Activated CD4-positive, alpha-beta T cell treated with anti-CD3 and anti-CD28 coated beads, Interleukin-2, amount 10 ng/mL, durations not matched to agents 24 days and 14 days (primary cell): ENCODE data around the gene C17orf78. TPM values are rescaled to one million over a fixed set of nuclear protein-coding genes. Genes with fewer than 3 reads are reported as not detected.

ENCODE experiments used
- DNase-seq: peaks from one replicate; pipeline ENCODE4 v3.0.0; 2022
- H3K27ac Mint-ChIP-seq: one replicate; pipeline ENCODE4 v1.8.0; 2022; ENCODE audit warnings: mild to moderate bottlenecking, mixed read lengths
- H3K27me3 Mint-ChIP-seq: one replicate; pipeline ENCODE4 v1.8.0; 2022; ENCODE audit warnings: mixed read lengths
- H3K36me3 Mint-ChIP-seq: one replicate; pipeline ENCODE4 v1.8.0; 2022; ENCODE audit warnings: low read depth, mild to moderate bottlenecking, mixed read lengths
- H3K4me1 Mint-ChIP-seq: one replicate; pipeline ENCODE4 v1.8.0; 2021; ENCODE audit warnings: mixed read lengths
- H3K4me3 Mint-ChIP-seq: one replicate; pipeline ENCODE4 v1.8.0; 2022; ENCODE audit warnings: mild to moderate bottlenecking, moderate library complexity, mixed read lengths
- H3K9me3 Mint-ChIP-seq: one replicate; pipeline ENCODE4 v1.8.0; 2021; ENCODE audit warnings: mixed read lengths
- intact Hi-C: fragments of 100-400 bp; cut with micrococcal nuclease; formaldehyde crosslinking; loops from one replicate; pipeline ENCODE4 v1.15.1; 2023
- total RNA-seq: library from RNA; stranded (reverse); gene quantifications from 2 replicates; pipeline ENCODE4 v1.2.3, GENCODE V29; 2022

The C17orf78 gene
- total RNA-seq, 1 donor from 2014 or later = not detected

DNA sequence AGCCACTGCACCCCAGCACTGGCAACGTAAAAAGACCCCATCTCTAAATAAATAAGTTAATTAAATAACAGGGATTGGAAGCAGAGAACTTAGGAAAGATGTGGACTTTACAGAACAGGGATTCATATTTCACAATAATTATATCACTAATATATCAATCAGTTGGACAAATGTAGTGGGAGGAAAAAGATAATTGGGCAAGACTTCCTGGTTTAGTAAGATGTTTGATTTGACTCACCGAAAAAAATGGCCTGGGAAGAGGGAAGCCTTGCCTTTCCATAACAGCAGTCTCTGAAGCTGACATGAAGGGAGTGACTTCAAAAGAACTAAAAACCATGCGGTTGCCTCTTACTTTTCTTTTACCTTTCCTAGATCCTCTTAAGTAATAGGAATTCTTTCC lies 15.2 kb upstream of the C17orf78 start:
- Mint-ChIP-seq H3K9me3 (no peaks in the 10 kb centered on the region), H3K4me3 (no peak overlapping the region), H3K4me1 (peaks cover 25% of the 10 kb centered on the region), H3K36me3 (peaks cover 6% of the 10 kb centered on the region), H3K27me3 (no peaks in the 10 kb centered on the region), H3K27ac (no peak overlapping the region)
- intact Hi-C loops = loop anchor here (10.0 kb wide), 1 partner anchor 756 kb away; the partner anchor contains the start of gene MRM1
- no peak for DNase-seq

DNA sequence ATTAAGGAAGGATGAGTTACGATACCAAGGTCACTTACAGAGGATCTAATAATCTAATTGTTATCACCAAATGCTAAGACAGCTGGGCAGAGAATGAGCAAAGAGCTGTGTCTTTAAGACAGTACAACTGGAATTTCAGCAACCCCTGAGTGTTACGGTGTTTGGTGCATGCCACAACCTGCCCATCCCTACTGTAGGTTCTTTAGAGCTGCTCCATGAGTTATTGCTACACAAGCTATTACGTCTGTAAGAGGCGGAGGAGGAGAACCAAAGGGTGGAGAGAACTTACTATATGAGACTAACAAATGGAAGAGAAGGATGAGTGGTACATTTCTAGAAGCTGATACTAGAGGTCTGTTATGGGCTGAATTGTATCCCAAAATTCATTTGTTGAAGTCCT lies 14.2 kb upstream of the C17orf78 start:
- Mint-ChIP-seq H3K9me3 (no peaks in the 10 kb centered on the region), H3K27ac (no peak overlapping the region), H3K27me3 (no peaks in the 10 kb centered on the region)

GRCh38 chr17:37365589-37365988 lies 10.2 kb upstream of the C17orf78 start:
- H3K27ac Mint-ChIP-seq = no peak overlapping the region
- no peaks in the 10 kb centered on the region for H3K27me3 Mint-ChIP-seq

More for the DNA sequence above, 14.2 kb upstream of the C17orf78 start:
- H3K4me1 Mint-ChIP-seq = peaks cover 25% of the 10 kb centered on the region
- intact Hi-C loops = loop anchor here (10.0 kb wide), 1 partner anchor 757 kb away; the partner anchor contains the start of gene MRM1
- H3K4me3 Mint-ChIP-seq = no peak overlapping the region
- H3K36me3 Mint-ChIP-seq = peaks cover 6% of the 10 kb centered on the region
- DNase-seq = no peak

DNA sequence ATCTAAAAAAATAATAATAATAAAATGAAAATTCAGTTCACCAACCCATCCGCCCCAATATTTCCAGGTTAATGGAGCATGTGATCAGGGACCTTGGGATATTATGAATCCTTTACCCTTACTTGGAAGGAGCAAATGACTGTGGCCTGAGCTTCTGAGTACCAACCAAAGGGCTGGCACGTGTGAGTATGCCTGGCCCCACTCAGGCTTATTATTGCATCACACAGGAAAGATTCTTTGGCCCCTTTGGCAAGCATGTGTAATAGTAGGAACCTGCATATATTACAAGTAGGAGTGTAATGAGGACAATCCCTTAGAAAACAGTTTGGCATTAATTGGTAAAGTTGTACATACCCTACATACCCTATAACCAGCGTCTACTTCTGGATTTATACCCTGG lies 7.2 kb upstream of the C17orf78 start:
- H3K27ac Mint-ChIP-seq = no peak overlapping the region

More at GRCh38 chr17:37365589-37365988, 10.2 kb upstream of the C17orf78 start:
- H3K4me3 Mint-ChIP-seq = no peak overlapping the region
- DNase-seq = no peak
- intact Hi-C loops = loop anchor here (10.0 kb wide), 1 partner anchor 761 kb away; the partner anchor contains the start of gene MRM1
- no peaks in the 10 kb centered on the region for H3K9me3 Mint-ChIP-seq
- no peaks in the 10 kb centered on the region for H3K36me3 Mint-ChIP-seq
- no peaks in the 10 kb centered on the region for H3K4me1 Mint-ChIP-seq

DNA sequence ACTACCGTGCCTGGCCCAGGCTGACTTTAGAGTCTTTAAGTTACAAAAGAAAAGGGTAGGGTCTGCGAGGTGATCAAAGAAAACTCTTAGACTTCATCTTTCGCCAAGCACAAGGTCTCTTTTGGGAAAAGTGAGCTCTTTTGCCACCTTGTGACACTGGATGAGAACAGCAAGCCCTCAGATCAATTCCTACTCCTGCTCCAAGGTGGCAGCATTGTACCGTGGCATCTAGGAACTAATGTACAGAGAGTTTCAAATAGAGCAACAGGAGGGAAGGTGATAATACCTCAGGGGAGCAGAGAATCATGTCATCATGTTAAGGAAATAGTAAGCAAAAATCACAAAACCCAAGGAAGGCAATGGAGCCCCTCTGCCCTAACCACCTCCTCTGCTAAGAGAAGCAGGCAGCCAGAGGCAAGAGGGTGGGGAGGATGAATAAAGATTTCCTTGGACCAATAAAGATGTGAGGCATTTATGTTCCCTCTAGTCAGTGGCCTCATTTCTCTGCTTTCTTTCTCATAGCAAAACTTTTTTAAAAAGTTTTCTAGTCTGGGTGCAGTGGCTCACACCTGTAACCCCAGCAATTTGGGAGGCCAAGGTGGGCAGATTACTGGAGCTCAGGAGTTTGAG lies 2.1 kb upstream of the C17orf78 start:
- no peaks in the 10 kb centered on the region for H3K9me3 Mint-ChIP-seq
- H3K27ac Mint-ChIP-seq = peak overlapping the region; percentile 13
- intact Hi-C loops = loop anchor here (1.0 kb wide), 1 partner anchor 24 kb away; no protein-coding TSS in a partner anchor
- peaks cover 6% of the 10 kb centered on the region for H3K4me1 Mint-ChIP-seq
- no peaks in the 10 kb centered on the region for H3K36me3 Mint-ChIP-seq
- H3K4me3 Mint-ChIP-seq = no peak overlapping the region
- DNase-seq = peak; percentile 91
- H3K27me3 Mint-ChIP-seq = peaks cover 2% of the 10 kb centered on the region

More for the DNA sequence above, 7.2 kb upstream of the C17orf78 start:
- intact Hi-C loops = loop anchor here (10.0 kb wide), 1 partner anchor 764 kb away; the partner anchor contains the start of gene MRM1
- Mint-ChIP-seq H3K4me1 (peaks cover 5% of the 10 kb centered on the region), H3K27me3 (no peaks in the 10 kb centered on the region), H3K9me3 (no peaks in the 10 kb centered on the region), H3K4me3 (no peak overlapping the region), H3K36me3 (no peaks in the 10 kb centered on the region)
- DNase-seq = no peak

- no peaks in the 10 kb centered on the region for H3K9me3 Mint-ChIP-seq
- intact Hi-C loops = no loop called here
Observed at GRCh38 chr17:37382056-37382455, 6.3 kb downstream of the C17orf78 start.

GRCh38 chr17:37384560-37385149 lies 8.9 kb downstream of the C17orf78 start:
- H3K9me3 Mint-ChIP-seq = no peaks in the 10 kb centered on the region
- intact Hi-C loops = no loop called here
- H3K27me3 Mint-ChIP-seq = no peaks in the 10 kb centered on the region
- no peak overlapping the region for H3K27ac Mint-ChIP-seq
- H3K4me1 Mint-ChIP-seq = no peaks in the 10 kb centered on the region
- H3K36me3 Mint-ChIP-seq = no peaks in the 10 kb centered on the region
- no peak for DNase-seq
- H3K4me3 Mint-ChIP-seq = no peak overlapping the region

More at GRCh38 chr17:37382056-37382455, 6.3 kb downstream of the C17orf78 start:
- peaks cover 2% of the 10 kb centered on the region for H3K27me3 Mint-ChIP-seq
- no peak overlapping the region for H3K27ac Mint-ChIP-seq
- H3K4me1 Mint-ChIP-seq = no peaks in the 10 kb centered on the region
- no peak for DNase-seq
- H3K4me3 Mint-ChIP-seq = no peak overlapping the region
- H3K36me3 Mint-ChIP-seq = no peaks in the 10 kb centered on the region

GRCh38 chr17:37385474-37385990 lies 9.7 kb downstream of the C17orf78 start:
- Mint-ChIP-seq H3K27ac (no peak overlapping the region), H3K36me3 (no peaks in the 10 kb centered on the region), H3K27me3 (no peaks in the 10 kb centered on the region), H3K9me3 (no peaks in the 10 kb centered on the region), H3K4me1 (no peaks in the 10 kb centered on the region), H3K4me3 (no peak overlapping the region)
- DNase-seq = no peak
- intact Hi-C loops = no loop called here

DNA sequence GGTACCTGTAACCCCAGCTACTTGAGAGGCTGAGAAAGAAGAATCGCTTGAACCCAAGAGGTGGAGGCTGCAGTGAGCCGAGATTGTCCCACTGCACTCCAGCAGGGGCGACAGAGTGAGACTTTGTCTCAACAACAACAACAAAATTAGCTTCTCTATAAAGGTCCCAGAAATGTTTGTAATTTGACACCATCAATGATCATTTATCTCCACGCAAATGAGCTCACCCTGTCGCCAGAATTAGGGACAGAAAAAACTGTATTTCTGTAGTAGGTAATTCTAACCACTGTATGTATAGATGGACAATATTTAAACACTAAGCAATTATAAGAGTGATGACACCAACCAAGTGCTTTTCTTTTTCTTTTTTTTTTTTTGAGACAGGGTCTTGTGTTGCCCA lies 10.7 kb downstream of the C17orf78 start:
- no peak overlapping the region for H3K4me3 Mint-ChIP-seq
- H3K36me3 Mint-ChIP-seq = no peaks in the 10 kb centered on the region
- DNase-seq = no peak
- H3K27me3 Mint-ChIP-seq = no peaks in the 10 kb centered on the region
- H3K27ac Mint-ChIP-seq = no peak overlapping the region
- intact Hi-C loops = no loop called here
- H3K9me3 Mint-ChIP-seq = no peaks in the 10 kb centered on the region
- H3K4me1 Mint-ChIP-seq = peaks cover 3% of the 10 kb centered on the region

DNA sequence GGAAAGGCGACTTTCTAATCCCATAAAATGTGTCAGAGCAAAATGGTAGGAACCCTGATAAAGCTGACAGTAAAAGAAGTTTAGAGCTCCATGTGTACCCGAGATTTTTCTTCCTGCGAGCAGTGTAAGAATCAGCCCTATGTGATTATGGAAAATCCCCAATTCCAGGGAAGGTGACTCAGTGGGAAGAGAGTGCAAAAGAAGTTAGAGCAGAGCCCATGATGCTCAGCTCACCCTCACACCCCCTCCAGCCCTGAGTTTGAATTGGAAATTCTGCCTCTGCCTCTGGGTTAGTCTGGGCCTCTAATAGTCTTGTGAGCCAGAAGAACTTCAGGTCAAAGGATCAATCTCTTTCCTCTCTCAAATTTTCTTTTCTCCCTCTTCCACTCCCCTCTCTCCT lies 12.5 kb downstream of the C17orf78 start:
- no peak for DNase-seq
- Mint-ChIP-seq H3K4me3 (no peak overlapping the region), H3K27ac (no peak overlapping the region), H3K36me3 (no peaks in the 10 kb centered on the region), H3K27me3 (no peaks in the 10 kb centered on the region), H3K4me1 (peaks cover 17% of the 10 kb centered on the region), H3K9me3 (no peaks in the 10 kb centered on the region)
- intact Hi-C loops = no loop called here

DNA sequence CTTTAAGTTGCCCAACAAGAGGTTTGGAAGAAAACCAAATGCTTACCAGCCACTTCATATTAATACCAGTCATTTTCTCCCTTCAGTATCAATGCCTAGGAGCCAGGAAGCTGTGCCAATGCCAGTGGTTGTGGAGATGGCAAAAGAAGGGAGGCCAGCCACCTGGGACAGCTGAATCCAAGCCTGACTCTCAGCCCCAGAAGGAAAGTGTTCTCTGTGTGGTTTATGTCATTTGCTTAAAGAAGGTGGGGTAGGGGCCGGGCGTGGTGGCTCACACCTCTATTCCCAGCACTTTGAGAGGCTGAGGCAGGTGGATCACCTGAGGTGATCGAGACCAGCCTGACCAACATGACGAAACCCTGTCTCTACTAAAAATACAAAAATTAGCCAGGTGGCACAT lies 13.4 kb downstream of the C17orf78 start:
- no peak overlapping the region for H3K27ac Mint-ChIP-seq
- H3K36me3 Mint-ChIP-seq = no peaks in the 10 kb centered on the region
- no peaks in the 10 kb centered on the region for H3K9me3 Mint-ChIP-seq
- H3K27me3 Mint-ChIP-seq = no peaks in the 10 kb centered on the region
- no peak for DNase-seq
- peaks cover 17% of the 10 kb centered on the region for H3K4me1 Mint-ChIP-seq
- H3K4me3 Mint-ChIP-seq = no peak overlapping the region
- intact Hi-C loops = no loop called here

DNA sequence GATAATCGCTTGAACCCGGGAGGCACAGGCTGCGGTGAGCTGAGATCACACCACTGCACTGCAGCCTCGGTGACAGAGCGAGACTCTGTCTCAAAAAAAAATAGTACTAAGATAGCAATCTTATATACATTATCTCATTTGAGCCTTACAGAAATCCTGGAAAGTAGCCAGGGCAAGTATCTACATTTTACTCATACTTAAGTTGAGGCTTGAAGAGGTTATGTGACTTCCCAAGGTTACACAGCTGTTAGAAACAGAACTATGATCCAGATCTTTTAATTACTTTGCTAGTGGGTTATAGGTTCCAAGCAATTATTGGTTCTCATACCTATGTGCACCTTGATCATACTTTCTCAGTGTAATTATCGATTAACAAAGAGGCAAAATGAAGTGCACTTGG lies 15.4 kb downstream of the C17orf78 start:
- no peak for DNase-seq
- Mint-ChIP-seq H3K36me3 (no peaks in the 10 kb centered on the region), H3K9me3 (no peaks in the 10 kb centered on the region), H3K4me1 (peaks cover 17% of the 10 kb centered on the region), H3K27me3 (no peaks in the 10 kb centered on the region), H3K27ac (no peak overlapping the region), H3K4me3 (no peak overlapping the region)
- intact Hi-C loops = no loop called here

DNA sequence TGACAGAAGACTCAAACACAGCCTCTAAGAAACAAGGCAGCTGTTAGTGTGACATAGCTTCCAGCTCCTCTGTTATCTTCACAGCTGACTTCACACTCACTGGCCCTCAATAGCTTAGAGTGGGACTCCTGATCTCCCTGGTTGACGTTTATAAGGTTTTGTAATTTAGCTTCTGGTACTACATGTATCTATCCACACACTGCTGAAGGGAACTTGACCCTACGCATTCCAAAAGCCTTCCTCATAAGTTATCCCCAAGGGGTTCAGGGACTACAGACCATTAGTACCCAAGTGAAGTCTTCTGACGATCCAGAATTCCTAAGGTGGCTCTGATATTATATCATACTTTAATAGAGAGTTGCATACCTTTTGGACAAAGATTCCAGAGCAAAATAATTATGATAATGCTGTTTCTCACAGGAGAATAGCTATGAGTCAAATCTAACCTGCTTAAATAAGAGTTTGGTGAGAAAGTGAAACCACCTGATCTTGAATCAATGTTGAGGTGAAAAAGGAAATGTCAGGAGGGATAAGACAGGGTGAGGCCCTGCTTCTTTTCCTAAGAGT lies 16.3 kb downstream of the C17orf78 start:
- Mint-ChIP-seq H3K4me1 (peaks cover 17% of the 10 kb centered on the region), H3K27ac (peak overlapping the region; percentile 18), H3K4me3 (no peak overlapping the region), H3K36me3 (no peaks in the 10 kb centered on the region), H3K9me3 (no peaks in the 10 kb centered on the region), H3K27me3 (no peaks in the 10 kb centered on the region)
- DNase-seq = no peak
- intact Hi-C loops = no loop called here

DNA sequence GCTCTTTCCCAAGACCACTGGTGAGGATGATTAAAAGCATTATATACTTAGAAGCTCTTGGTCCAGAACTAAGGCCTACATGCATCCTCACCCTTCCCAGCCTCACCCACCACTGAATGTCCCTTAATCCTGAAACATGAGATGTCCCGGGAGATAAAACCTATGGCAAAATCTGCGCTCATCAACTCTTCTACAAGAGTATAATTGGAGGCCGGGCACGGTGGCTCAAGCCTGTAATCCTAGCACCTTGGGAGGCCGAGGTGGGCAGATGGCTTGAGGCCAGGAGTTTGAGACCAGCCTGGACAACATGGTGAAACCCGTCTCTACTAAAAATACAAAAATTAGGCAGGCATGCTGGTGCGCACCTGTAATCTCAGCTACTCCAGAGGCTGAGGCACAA lies 17.6 kb downstream of the C17orf78 start:
- H3K27me3 Mint-ChIP-seq = no peaks in the 10 kb centered on the region
- H3K36me3 Mint-ChIP-seq = no peaks in the 10 kb centered on the region
- H3K27ac Mint-ChIP-seq = no peak overlapping the region
- H3K4me3 Mint-ChIP-seq = no peak overlapping the region
- DNase-seq = no peak
- peaks cover 19% of the 10 kb centered on the region for H3K4me1 Mint-ChIP-seq
- no peaks in the 10 kb centered on the region for H3K9me3 Mint-ChIP-seq
- intact Hi-C loops = no loop called here
